GM12878 (cell line): ENCODE data around the gene AOPEP. TPM values are rescaled to one million over a fixed set of nuclear protein-coding genes. Genes with fewer than 3 reads are reported as not detected.

Source experiments
- ATAC-seq: fragments of 200-7000 bp; cut with Tn5 transposase; 3 replicates; pipeline ENCODE4 v1.9.1; 2020; ENCODE audit warnings: mild to moderate bottlenecking, moderate library complexity
- BruUV-seq: library from RNA; stranded (reverse); fragments of 400-500 nt; replicated peaks from 2 replicates; lab custom pipeline; 2021; lab: Mats Ljungman, UMichigan
- CTCF ChIA-PET: fragments of 300-600 bp; sonication (Branson Sonifier 250); formaldehyde crosslinking; extraction: SDS; loops from one replicate; lab custom pipeline; 2021; ENCODE audit warnings: inconsistent platforms; lab: Yijun Ruan, JAX
- POLR2A ChIA-PET: fragments of 350-600 bp; formaldehyde crosslinking; extraction: SDS; loops from one replicate; lab custom pipeline; 2021; ENCODE audit warnings: inconsistent platforms; lab: Charles Lee
- RAD21 ChIA-PET: fragments of 300-600 bp; sonication (Branson Sonifier 250); formaldehyde crosslinking; loops from one replicate; lab custom pipeline; 2023; ENCODE audit warnings: antibody characterized with exemption; ENCODE audit not compliant: unreplicated experiment; lab: Charles Lee
- SMC1A ChIA-PET: fragments of 300-600 bp; sonication (Branson Sonifier 250); formaldehyde crosslinking; loops from one replicate; lab custom pipeline; 2023; ENCODE audit not compliant: unreplicated experiment, uncharacterized antibody; lab: Charles Lee
- DNase-seq: peaks from one replicate; pipeline ENCODE4 v3.0.0-alpha.2; 2011; ENCODE audit warnings: low read depth, low spot score
- FAIRE-seq: peaks from 3 replicates; lab custom pipeline; 2011; peaks lifted over from hg19 to GRCh38; lab: Jason Lieb, UNC
- H2AFZ ChIP-seq: 2 replicates; pipeline ENCODE4 v1.6.0; 2011; ENCODE audit warnings: low read depth, low read length, control low read depth; ENCODE audit not compliant: control insufficient read depth
- H3K27ac ChIP-seq: 2 replicates; pipeline ENCODE4 v1.5.1; 2011; ENCODE audit warnings: control low read depth; ENCODE audit not compliant: control insufficient read depth, insufficient read depth
- H3K27me3 ChIP-seq, 2 experiments: replicated peaks in 1 of 2; 2 replicates each; pipeline versions ENCODE4 v1.6.0 to v1.6.1; 2011; ENCODE audit warnings: low read length in 1 of 2; ENCODE audit not compliant: control insufficient read depth in 2 of 2, insufficient read depth in 2 of 2
- H3K36me3 ChIP-seq, 2 experiments: 2 replicates each; pipeline ENCODE4 v1.5.1; 2011; ENCODE audit warnings: low read length in 1 of 2; ENCODE audit not compliant: control insufficient read depth in 2 of 2, insufficient read depth in 2 of 2
- H3K4me1 ChIP-seq: 2 replicates; pipeline ENCODE4 v1.6.1; 2011; ENCODE audit warnings: mild to moderate bottlenecking, low read length, moderate library complexity, mixed read lengths; ENCODE audit not compliant: control insufficient read depth, insufficient read depth
- H3K4me2 ChIP-seq: 2 replicates; pipeline ENCODE4 v1.6.0; 2011; ENCODE audit warnings: control low read depth; ENCODE audit not compliant: control insufficient read depth, insufficient read depth
- H3K4me3 ChIP-seq: fragments of 200-600 bp; sonication (generic); 2 replicates; pipeline ENCODE4 v1.5.1; 2016
- H3K79me2 ChIP-seq: 2 replicates; pipeline ENCODE4 v1.6.0; 2011; ENCODE audit warnings: low read length; ENCODE audit not compliant: control insufficient read depth, insufficient read depth
- H3K9ac ChIP-seq: 2 replicates; pipeline ENCODE4 v1.8.0; 2011; ENCODE audit warnings: low read length, control low read depth, mixed read lengths; ENCODE audit not compliant: control insufficient read depth, insufficient read depth
- H3K9me3 ChIP-seq: replicated peaks from 3 replicates; pipeline ENCODE4 v1.5.1; 2011; ENCODE audit warnings: mild to moderate bottlenecking, low read length; ENCODE audit not compliant: control insufficient read depth, insufficient read depth
- H4K20me1 ChIP-seq: 2 replicates; pipeline ENCODE4 v1.6.0; 2011; ENCODE audit not compliant: control insufficient read depth, insufficient read depth
- CHD2 ChIP-seq: IDR thresholded peaks from 2 replicates; pipeline ENCODE4 v1.6.1; 2011; ENCODE audit warnings: low read depth, low read length, improper control_type of control experiment, borderline replicate concordance
- EZH2 ChIP-seq: IDR thresholded peaks from 2 replicates; pipeline ENCODE4 v1.6.1; 2012; ENCODE audit warnings: low read depth, mild to moderate bottlenecking, control low read depth, inconsistent platforms, low read length, borderline replicate concordance; ENCODE audit not compliant: control insufficient read depth
- HDGF ChIP-seq: fragments of 450-650 bp; IDR thresholded peaks from 2 replicates; pipeline ENCODE4 v1.6.1; 2016; ENCODE audit warnings: antibody characterized with exemption
- MEF2A ChIP-seq: IDR thresholded peaks from 2 replicates; pipeline ENCODE4 v1.6.1; 2011; ENCODE audit warnings: low read depth, mild to moderate bottlenecking, low read length, moderate library complexity; ENCODE audit not compliant: insufficient read depth
- NR2C1 ChIP-seq: fragments of 450-650 bp; IDR thresholded peaks from 2 replicates; pipeline ENCODE4 v1.6.1; 2017; ENCODE audit warnings: antibody characterized with exemption, mild to moderate bottlenecking, moderate library complexity
- NR2C2 ChIP-seq: IDR thresholded peaks from 2 replicates; pipeline ENCODE4 v1.6.1; 2011; ENCODE audit warnings: borderline replicate concordance, low read depth; ENCODE audit not compliant: control insufficient read depth, insufficient read length
- NRF1 ChIP-seq: conservative IDR thresholded peaks from 2 replicates; pipeline ENCODE4 v1.6.1; 2011; ENCODE audit warnings: mild to moderate bottlenecking, low read depth, low read length, improper control_type of control experiment
- PAX8 ChIP-seq: fragments of 450-650 bp; IDR thresholded peaks from 2 replicates; pipeline ENCODE4 v1.6.1; 2017; ENCODE audit warnings: mild to moderate bottlenecking, moderate library complexity
- POLR2AphosphoS5 ChIP-seq: IDR thresholded peaks from 2 replicates; pipeline ENCODE4 v1.6.1; 2011; ENCODE audit warnings: mild to moderate bottlenecking, low read length, inconsistent platforms
- SIX5 ChIP-seq: IDR thresholded peaks from 2 replicates; pipeline ENCODE4 v1.6.1; 2011; ENCODE audit warnings: mild to moderate bottlenecking, low read depth, low read length, moderate library complexity; ENCODE audit not compliant: severe bottlenecking
- ZBTB40 ChIP-seq: fragments of 450-650 bp; IDR thresholded peaks from 2 replicates; pipeline ENCODE4 v1.6.1; 2016; ENCODE audit warnings: mild to moderate bottlenecking, moderate library complexity, borderline replicate concordance
- ZNF207 ChIP-seq: fragments of 450-650 bp; IDR thresholded peaks from 2 replicates; pipeline ENCODE4 v1.6.1; 2014; ENCODE audit warnings: antibody characterized with exemption, mild to moderate bottlenecking, borderline replicate concordance
- WGBS: methylation state at CpG from one replicate; pipeline ENCODE4 v1.1.6; 2016; ENCODE audit warnings: low lambda C conversion rate; ENCODE audit not compliant: insufficient replicate concordance, insufficient coverage; ENCODE audit errors: missing lambda C conversion rate; 5-methylcytosine and 5-hydroxymethylcytosine counted together
- in situ Hi-C: fragments of 300-500 bp; cut with MboI; formaldehyde crosslinking; loops from 9 replicates; pipeline ENCODE4 v1.14.3; 2018; ENCODE audit warnings: mixed read lengths
- intact Hi-C: fragments of 100-400 bp; cut with micrococcal nuclease; formaldehyde crosslinking; loops from one replicate; pipeline ENCODE4 v1.14.2; 2022; ENCODE audit not compliant: unreplicated experiment
- polyA plus RNA-seq, 11 experiments: library from polyadenylated mRNA; depleted of rRNA in 4 of 11; unstranded in 6 of 11; stranded (reverse) in 5 of 11; fragments of >200 nt; fragmentation: Nextera tagmentation in 4 of 11; fragmentation: Illumina TruSeq in 1 of 11; extraction: Ambion mirVana in 4 of 11; extraction: Trizol in 1 of 11; gene quantifications; 1 replicate in 1 of 11; 2 replicates in 10 of 11; pipeline versions ENCODE4 v1.2.1 to v1.2.3, GENCODE V29; 2011 to 2016; ENCODE audit warnings: inconsistent platforms in 2 of 11, missing spikeins in 2 of 11, low read depth in 1 of 11
- total RNA-seq, 4 experiments: library from RNA; depleted of rRNA in 3 of 4; stranded (reverse); fragments of >200 nt in 3 of 4; fragmentation: Illumina TruSeq in 1 of 4; extraction: Trizol in 1 of 4; gene quantifications; 2 replicates each; pipeline versions ENCODE4 v1.2.1 to v1.2.3, GENCODE V29; 2013 to 2021
- TF ChIP-seq, protein P1 (sequence below): IDR thresholded peaks from 2 replicates; pipeline ENCODE4 v1.6.1; 2011; ENCODE audit warnings: low read depth, mild to moderate bottlenecking, low read length, moderate library complexity, borderline replicate concordance; ENCODE audit errors: extremely low read depth

The AOPEP gene
- total and polyA plus RNA-seq, 10 of the 15 experiments (the other 5 are each of a cell fraction or from before 2014, with no cell fraction given): 2.3 to 16.9 (median 10.1) TPM

- TF ChIP-seq CHD2 (no peak), EZH2 (no peak), NR2C2 (no peak)
Observed at GRCh38 chr9:95022657-95023056, 296.2 kb downstream of the AOPEP start (continued).

DNA sequence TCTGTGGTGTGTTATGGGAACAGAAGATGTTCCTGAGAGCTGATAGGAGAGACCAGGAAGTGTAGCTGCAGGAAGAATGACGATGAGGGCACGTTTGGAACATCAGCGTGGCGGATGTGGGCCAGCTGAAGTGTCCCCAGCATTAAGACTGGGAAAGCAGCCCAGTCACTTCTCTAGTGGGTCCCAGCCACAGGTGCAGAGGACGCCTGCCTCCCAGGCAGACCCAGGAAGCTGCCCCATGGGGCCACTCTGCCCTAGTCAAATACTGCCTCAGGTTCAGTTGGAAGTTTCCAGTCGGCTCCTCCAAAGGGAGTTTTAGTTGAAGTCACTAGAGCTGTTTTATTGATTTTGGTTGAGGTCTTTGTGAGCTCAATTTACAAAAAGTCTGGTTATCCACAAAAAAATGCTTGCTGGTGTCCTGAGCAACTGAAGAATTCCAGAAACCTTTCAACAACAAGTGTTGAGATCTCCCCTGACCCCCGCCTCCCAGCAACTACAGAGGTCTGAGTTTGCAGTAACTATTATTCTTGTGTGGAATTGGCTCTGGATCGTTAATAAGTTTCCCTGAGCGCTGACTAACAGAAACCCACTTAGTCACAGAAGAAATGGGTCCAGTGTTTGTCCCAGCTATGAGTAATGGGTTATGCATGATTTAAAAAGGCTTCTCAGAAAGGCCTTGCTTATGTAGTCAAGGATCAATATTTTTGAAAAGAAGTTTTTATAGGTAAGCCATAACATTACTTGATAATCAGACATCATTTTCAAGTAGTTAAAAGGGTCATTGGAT is 296.9 kb downstream of the AOPEP start:
- H3K27ac ChIP-seq: no peak overlapping the region
- ChIA-PET CTCF (interaction anchor here (0.8 kb wide), 1 partner anchor 108 kb away, joined by 4 read pairs; no protein-coding TSS in a partner anchor), SMC1A (interaction anchor here (0.9 to 1.5 kb wide), 3 partner anchors 32 to 226 kb away, joined by 3 to 5 read pairs (median 4); no protein-coding TSS in a partner anchor), RAD21 (no interaction called here), POLR2A (interaction anchor here (0.6 kb wide), 1 partner anchor 146 kb away, joined by 3 read pairs; no protein-coding TSS in a partner anchor)
- H3K36me3 ChIP-seq: peaks cover 0 to 6% of the 10 kb centered on the region in 2 experiments; a peak in 2 of 4 replicates
- DNase-seq (no peak), ATAC-seq (no peak), FAIRE-seq (no peak)
- BruUV-seq: no TSS peak
- no peak overlapping the region for H3K9ac ChIP-seq
- no peak overlapping the region for H2AFZ ChIP-seq
- no peak overlapping the region for H3K4me2 ChIP-seq
- H3K4me1 ChIP-seq: no peaks in the 10 kb centered on the region
- H3K79me2 ChIP-seq: no peaks in the 10 kb centered on the region
- no peaks in the 10 kb centered on the region for H3K27me3 ChIP-seq
- WGBS: 89% methylated on average over 9 of the region's 9 CpGs
- no peak overlapping the region for H3K4me3 ChIP-seq
- H3K9me3 ChIP-seq: no peaks in the 10 kb centered on the region
- H4K20me1 ChIP-seq: no peaks in the 10 kb centered on the region
- intact Hi-C loops (no loop called here), in situ Hi-C loops (no loop called here)
- TF ChIP-seq POLR2AphosphoS5: no peak
- no peak for TF ChIP-seq ZNF207
- TF ChIP-seq PAX8: no peak
- no peak for TF ChIP-seq SIX5
- no peak for TF ChIP-seq HDGF
- TF ChIP-seq ZBTB40: no peak
- TF ChIP-seq, protein P1, sequence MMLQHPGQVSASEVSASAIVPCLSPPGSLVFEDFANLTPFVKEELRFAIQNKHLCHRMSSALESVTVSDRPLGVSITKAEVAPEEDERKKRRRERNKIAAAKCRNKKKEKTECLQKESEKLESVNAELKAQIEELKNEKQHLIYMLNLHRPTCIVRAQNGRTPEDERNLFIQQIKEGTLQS: no peak
- no peak for TF ChIP-seq NRF1
- TF ChIP-seq NR2C1: no peak
- TF ChIP-seq MEF2A: no peak
- no peak for TF ChIP-seq NR2C2
